Activated CD4-positive, alpha-beta T cell treated with anti-CD3 and anti-CD28 coated beads for 1 hour (primary cell): ENCODE measurements around the gene AGXT2.

Source experiments
- DNase-seq: peaks from one replicate; pipeline ENCODE4 v3.0.0-alpha.2; 2020

AGXT2 gene

GRCh38 chr5:35047785-35048404 is at the start of gene AGXT2:
AGXT2 (minus strand) TSS chr5:35047949; CDS start chr5:35047892, 57 bp downstream.
- DNase-seq = no peak

GRCh38 chr5:35096932-35097331 is 49.2 kb upstream of the AGXT2 start:
- no peak for DNase-seq

GRCh38 chr5:35096216-35096615 is 48.5 kb upstream of the AGXT2 start:
- no peak for DNase-seq

GRCh38 chr5:35095366-35095765 is 47.6 kb upstream of the AGXT2 start:
- DNase-seq = no peak

- DNase-seq = no peak
Observed at GRCh38 chr5:35094948-35095347, 47.2 kb upstream of the AGXT2 start.

- DNase-seq = no peak
Observed at GRCh38 chr5:35092703-35093102, 45.0 kb upstream of the AGXT2 start.

GRCh38 chr5:35091704-35092103 is 44.0 kb upstream of the AGXT2 start:
- DNase-seq = no peak

GRCh38 chr5:35089334-35090314 is 41.9 kb upstream of the AGXT2 start:
- DNase-seq = no peak

- no peak for DNase-seq
Observed at GRCh38 chr5:35087991-35088390, 40.2 kb upstream of the AGXT2 start.

- no peak for DNase-seq
Observed at GRCh38 chr5:35083150-35083549, 35.4 kb upstream of the AGXT2 start.

- DNase-seq = no peak
Observed at GRCh38 chr5:35082530-35082929, 34.8 kb upstream of the AGXT2 start.

GRCh38 chr5:35081134-35081533 is 33.4 kb upstream of the AGXT2 start:
- no peak for DNase-seq

- DNase-seq = no peak
Observed at GRCh38 chr5:35073160-35073559, 25.4 kb upstream of the AGXT2 start.

GRCh38 chr5:35069188-35069587 is 21.4 kb upstream of the AGXT2 start:
- DNase-seq = no peak

- no peak for DNase-seq
Observed at GRCh38 chr5:35067985-35068384, 20.2 kb upstream of the AGXT2 start.

GRCh38 chr5:35066260-35066795 is 18.6 kb upstream of the AGXT2 start:
- no peak for DNase-seq

GRCh38 chr5:35063414-35063813 is 15.7 kb upstream of the AGXT2 start:
- DNase-seq = no peak

- no peak for DNase-seq
Observed at GRCh38 chr5:35061211-35061770, 13.5 kb upstream of the AGXT2 start.

- no peak for DNase-seq
Observed at GRCh38 chr5:35060236-35060635, 12.5 kb upstream of the AGXT2 start.

- DNase-seq = no peak
Observed at GRCh38 chr5:35059251-35059650, 11.5 kb upstream of the AGXT2 start.

- no peak for DNase-seq
Observed at GRCh38 chr5:35058374-35058788, 10.6 kb upstream of the AGXT2 start.

GRCh38 chr5:35056686-35057085 is 8.9 kb upstream of the AGXT2 start:
- no peak for DNase-seq

- no peak for DNase-seq
Observed at GRCh38 chr5:35052838-35053237, 5.1 kb upstream of the AGXT2 start.
